ENCODE results near the gene BCL7A.

The BCL7A gene

DNA sequence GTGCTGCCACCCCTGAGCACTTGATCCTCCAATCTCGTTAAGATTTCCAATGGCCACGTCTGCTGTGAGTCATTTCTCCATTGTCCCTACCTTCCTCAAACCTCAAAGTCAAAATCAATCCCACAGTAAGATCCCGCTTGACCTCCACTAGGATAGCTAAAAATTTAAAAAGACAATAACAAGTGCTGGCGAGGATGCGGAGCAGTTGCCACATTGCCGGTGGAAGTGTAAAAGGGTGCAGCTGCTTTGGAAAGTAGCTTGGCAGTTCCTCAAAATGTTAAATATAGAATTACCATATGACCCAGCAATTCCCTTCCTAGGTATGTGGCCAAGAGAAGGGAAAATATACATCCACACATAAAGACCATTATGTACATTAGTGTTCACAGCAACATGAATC, 9.5 kb upstream of the BCL7A start:
- no peak overlapping the region for H3K4me3 ChIP-seq (replicated peaks in 1 of 2; ENCODE audit: low read depth in 2 of 2, low read length in 2 of 2)
- TF ChIP-seq, protein P1, sequence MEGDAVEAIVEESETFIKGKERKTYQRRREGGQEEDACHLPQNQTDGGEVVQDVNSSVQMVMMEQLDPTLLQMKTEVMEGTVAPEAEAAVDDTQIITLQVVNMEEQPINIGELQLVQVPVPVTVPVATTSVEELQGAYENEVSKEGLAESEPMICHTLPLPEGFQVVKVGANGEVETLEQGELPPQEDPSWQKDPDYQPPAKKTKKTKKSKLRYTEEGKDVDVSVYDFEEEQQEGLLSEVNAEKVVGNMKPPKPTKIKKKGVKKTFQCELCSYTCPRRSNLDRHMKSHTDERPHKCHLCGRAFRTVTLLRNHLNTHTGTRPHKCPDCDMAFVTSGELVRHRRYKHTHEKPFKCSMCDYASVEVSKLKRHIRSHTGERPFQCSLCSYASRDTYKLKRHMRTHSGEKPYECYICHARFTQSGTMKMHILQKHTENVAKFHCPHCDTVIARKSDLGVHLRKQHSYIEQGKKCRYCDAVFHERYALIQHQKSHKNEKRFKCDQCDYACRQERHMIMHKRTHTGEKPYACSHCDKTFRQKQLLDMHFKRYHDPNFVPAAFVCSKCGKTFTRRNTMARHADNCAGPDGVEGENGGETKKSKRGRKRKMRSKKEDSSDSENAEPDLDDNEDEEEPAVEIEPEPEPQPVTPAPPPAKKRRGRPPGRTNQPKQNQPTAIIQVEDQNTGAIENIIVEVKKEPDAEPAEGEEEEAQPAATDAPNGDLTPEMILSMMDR (IDR thresholded peaks at IDR 0.05; ENCODE audit: low read depth, low read length): no peak
- no peak for DNase-seq (ENCODE audit: low read depth in 2 of 2)

DNA sequence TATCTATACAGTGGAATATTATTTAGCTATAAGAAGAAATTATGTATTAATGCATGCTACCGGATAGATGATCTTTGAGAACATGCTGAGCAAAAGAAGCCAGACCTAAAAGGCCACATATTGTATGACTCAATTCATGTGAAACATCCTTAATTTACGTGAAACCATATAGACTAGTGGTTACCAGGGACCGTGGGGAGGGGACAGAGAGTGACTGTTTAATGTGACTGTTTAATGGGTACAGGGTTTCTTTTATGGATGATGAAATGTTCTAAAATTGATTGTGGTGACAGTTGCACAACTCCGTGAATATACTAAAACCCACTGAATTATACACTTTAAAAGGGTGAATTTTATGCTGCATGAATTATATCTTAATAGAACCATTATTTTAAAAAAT, 8.5 kb upstream of the BCL7A start:
- H3K4me3 ChIP-seq (replicated peaks in 1 of 2; ENCODE audit: low read depth in 2 of 2, low read length in 2 of 2): no peak overlapping the region
- TF ChIP-seq, protein P1 (IDR thresholded peaks at IDR 0.05; ENCODE audit: low read depth, low read length): no peak
- no peak for DNase-seq (ENCODE audit: low read depth in 2 of 2)

DNA sequence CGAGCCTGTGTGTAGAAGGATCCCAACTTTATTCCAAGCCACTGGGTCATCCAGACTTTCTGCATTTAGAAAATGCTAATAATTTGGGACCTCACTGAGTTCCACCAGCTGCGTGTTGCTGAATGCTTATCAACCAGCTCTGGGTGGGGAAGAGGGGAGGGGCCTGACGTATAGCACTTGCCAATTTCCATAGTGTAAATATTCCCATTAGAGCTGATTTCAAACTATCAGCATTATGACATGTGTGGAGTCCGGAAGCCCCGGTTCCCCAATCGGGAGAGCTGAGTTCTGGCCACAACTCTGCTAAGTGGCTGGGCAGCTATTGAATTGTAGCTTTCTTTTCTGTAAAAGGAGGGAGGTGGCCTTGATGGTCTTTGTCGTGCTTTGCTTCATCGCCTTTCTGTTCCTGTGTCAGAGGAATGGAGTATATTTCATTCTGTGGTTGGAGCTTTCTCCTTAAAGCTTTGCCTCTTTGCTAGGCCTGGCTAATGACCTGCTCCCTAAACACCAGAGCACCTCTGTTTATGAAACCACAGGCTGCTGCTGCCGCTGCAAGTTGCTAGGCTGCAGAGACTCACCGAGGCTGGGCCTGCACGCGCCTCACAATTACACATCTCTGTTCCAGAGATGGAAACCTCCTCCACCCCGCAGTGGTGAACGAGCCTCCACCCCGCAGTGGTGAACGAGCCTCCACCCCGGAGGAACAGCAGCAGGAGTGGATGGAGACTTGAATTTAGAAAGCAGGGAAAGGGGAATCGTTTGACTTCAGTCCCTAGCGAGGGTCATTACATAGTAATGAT, 7.7 kb upstream of the BCL7A start:
- no peak overlapping the region for H3K4me3 ChIP-seq (replicated peaks in 1 of 2; ENCODE audit: low read depth in 2 of 2, low read length in 2 of 2)
- TF ChIP-seq, protein P1 (IDR thresholded peaks at IDR 0.05; ENCODE audit: low read depth, low read length): no peak
- DNase-seq (ENCODE audit: low read depth in 2 of 2): no peak

DNA sequence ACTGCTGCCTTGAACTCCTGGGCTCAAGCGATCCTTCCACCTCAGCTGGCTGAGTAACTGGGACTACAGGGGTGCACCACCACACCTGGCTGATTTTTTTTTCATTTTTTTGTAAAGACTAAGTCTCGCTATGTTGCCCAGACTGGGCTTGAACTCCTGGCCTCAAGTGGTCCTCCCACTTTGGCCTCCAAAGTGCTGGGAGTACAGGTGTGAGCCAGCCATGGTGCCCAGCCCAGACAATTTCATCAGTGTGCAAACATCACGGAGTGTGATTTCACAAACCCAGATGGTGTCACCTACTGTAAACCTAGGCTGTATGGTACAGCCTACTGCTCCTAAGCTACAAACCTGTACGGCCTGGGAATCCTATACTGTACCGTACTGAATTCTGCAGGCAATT, 6.9 kb upstream of the BCL7A start:
- H3K4me3 ChIP-seq (replicated peaks in 1 of 2; ENCODE audit: low read depth in 2 of 2, low read length in 2 of 2): no peak overlapping the region
- TF ChIP-seq, protein P1 (IDR thresholded peaks at IDR 0.05; ENCODE audit: low read depth, low read length): no peak
- DNase-seq (ENCODE audit: low read depth in 2 of 2): no peak

DNA sequence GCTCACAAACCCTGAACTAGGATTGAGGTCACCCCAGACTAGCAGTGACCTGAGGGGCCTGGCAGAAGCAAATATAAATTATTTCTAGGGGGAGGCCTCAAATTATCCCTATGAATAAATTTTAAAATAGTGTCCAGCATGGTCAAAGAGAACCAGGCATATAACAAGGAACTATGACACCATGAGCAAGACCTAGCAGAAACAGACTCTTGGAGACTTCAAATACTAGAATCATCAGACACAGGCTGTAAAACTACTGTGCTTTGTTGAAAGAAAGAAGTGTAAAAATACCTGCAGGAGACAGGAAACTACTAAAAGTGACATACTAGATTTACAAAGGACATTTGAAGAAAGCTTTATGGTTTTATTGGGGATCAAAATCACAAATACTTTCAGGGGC, 3.2 kb upstream of the BCL7A start:
- no peak overlapping the region for H3K4me3 ChIP-seq (replicated peaks in 1 of 2; ENCODE audit: low read depth in 2 of 2, low read length in 2 of 2)
- DNase-seq (ENCODE audit: low read depth in 2 of 2): no peak
- TF ChIP-seq, protein P1 (IDR thresholded peaks at IDR 0.05; ENCODE audit: low read depth, low read length): no peak

DNA sequence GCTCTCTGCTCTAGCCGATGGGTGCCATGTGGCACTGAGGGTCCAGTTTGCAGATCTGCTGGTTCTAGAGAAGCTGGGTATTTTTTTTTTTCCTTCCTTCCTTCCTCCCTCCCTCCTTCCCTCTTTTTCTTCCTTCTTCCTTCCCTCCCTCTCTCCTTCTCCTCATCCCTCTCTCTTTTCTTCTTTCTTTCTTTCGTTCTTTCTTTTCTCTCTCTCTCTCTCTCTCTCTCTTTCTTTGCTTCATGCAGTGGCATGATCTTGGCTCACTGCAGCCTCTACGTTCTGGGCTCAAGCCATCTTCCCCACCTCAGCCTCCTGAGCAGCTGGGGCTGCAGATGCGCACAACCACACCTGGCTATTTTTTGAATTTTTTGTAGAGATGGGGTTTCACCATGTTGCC, 2.7 kb upstream of the BCL7A start:
- DNase-seq (ENCODE audit: low read depth in 2 of 2): no peak
- no peak overlapping the region for H3K4me3 ChIP-seq (replicated peaks in 1 of 2; ENCODE audit: low read depth in 2 of 2, low read length in 2 of 2)
- TF ChIP-seq, protein P1 (IDR thresholded peaks at IDR 0.05; ENCODE audit: low read depth, low read length): no peak

DNA sequence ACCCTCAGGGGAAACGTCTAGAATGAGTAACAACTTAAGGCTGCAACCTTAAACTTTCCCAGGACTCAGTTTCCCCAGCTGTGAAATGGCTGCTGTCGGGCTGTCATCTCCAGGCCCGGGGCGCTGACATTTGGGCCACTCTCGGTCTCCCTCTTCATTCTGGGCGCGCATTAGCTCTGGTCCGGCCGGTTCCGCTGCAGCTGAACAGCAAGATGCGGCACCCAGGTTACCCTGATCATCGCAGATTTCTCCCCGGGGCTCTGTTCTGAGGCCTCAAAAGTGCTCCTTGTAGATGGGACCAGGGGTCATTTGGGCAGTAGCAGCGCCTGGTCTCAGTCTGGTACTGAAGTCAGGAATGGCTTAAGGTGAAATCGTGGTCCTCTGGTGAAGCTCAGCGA, 890 bp upstream of the BCL7A start:
- TF ChIP-seq, protein P1 (IDR thresholded peaks at IDR 0.05; ENCODE audit: low read depth, low read length): no peak
- DNase-seq (ENCODE audit: low read depth in 2 of 2): no peak
- peak overlapping the region in 1 of 2 donors; percentile 59 for H3K4me3 ChIP-seq (replicated peaks in 1 of 2; ENCODE audit: low read depth in 2 of 2, low read length in 2 of 2)

All from cardiac fibroblast (primary cell).